Pancreas (tissue), 10 donors: ENCODE results near the gene SLFN12. TPM values are rescaled to one million over a fixed set of nuclear protein-coding genes. Genes with fewer than 3 reads are reported as not detected.
"Not testable (repeated sequence)": the region's sequence is repeated elsewhere in the genome, so short reads cannot be mapped to it uniquely, and the experiment has no call there.

Source experiments
- ATAC-seq, 4 donors: fragments of 200-7000 bp; cut with Tn5 transposase; one replicate each; pipeline versions ENCODE4 v1.8.0 to v1.9.1; 2020; ENCODE audit warnings: mild to moderate bottlenecking in 4 of 4, moderate library complexity in 4 of 4
- DNase-seq, 6 donors: peaks; one replicate each; pipeline ENCODE4 v3.0.0-alpha.2; 2020
- FAIRE-seq: peaks from 2 replicates; lab custom pipeline; 2012; peaks lifted over from hg19 to GRCh38; lab: Jason Lieb, UNC
- H3K27ac ChIP-seq, 4 donors: fragments of 200-600 bp; sonication (generic); 1 replicate in 3 of 4; 2 replicates in 1 of 4; pipeline versions ENCODE4 v1.5.0 to v1.8.0; 2020
- H3K27me3 ChIP-seq, 4 donors: fragments of 200-600 bp; one replicate each; pipeline ENCODE4 v1.8.0; 2021
- H3K36me3 ChIP-seq, 3 donors: fragments of 200-600 bp; sonication (generic) in 1 of 3; one replicate each; pipeline versions ENCODE4 v1.5.0 to v1.8.0; 2020 to 2021
- H3K4me1 ChIP-seq, 3 donors: fragments of 200-600 bp; one replicate each; pipeline ENCODE4 v1.8.0; 2021
- H3K4me3 ChIP-seq, 4 donors: fragments of 200-600 bp; sonication (generic) in 2 of 4; one replicate each; pipeline versions ENCODE4 v1.5.0 to v1.8.0; 2020 to 2021
- H3K9me3 ChIP-seq, 4 donors: fragments of 200-600 bp; one replicate each; pipeline ENCODE4 v1.8.0; 2021
- whole genome bisulfite sequencing, 2 donors: extraction: QIAGEN DNeasy Blood & Tissue Kit; methylation state at CpG; one replicate each; pipeline ENCODE4 v1.1.7; 2013; 5-methylcytosine and 5-hydroxymethylcytosine counted together
- intact Hi-C, 3 donors: fragments of 100-400 bp; cut with DNase I; formaldehyde crosslinking; loops; one replicate each; pipeline versions ENCODE4 v1.11.1 to v1.14.2; 2022
- polyA plus RNA-seq, 2 donors: library from polyadenylated mRNA; stranded (reverse); fragments of 200-250 nt; gene quantifications; one replicate each; pipeline ENCODE4 v1.2.3, GENCODE V29; 2013
- total RNA-seq, 6 donors: library from RNA; stranded (reverse); fragmentation: NEBNext Ultra II Directional in 4 of 6; extraction: Animal tissue kit (Norgen Biotek cat#: 25700) in 4 of 6; gene quantifications; one replicate each; pipeline versions ENCODE4 v1.2.1 to v1.2.4, GENCODE V29; 2021 to 2023
- TF ChIP-seq, protein P1 (sequence below), 4 donors: fragments of 200-600 bp; sonication (generic) in 3 of 4; IDR thresholded peaks; one replicate each; pipeline versions ENCODE4 v1.5.0 to v1.8.0; 2021; ENCODE audit warnings: antibody characterized with exemption in 4 of 4
- donor health status: healthy with polysubstance abuse.
- donor health status: DM: no; HTN: no; CAD: no; lungs with moderate emphysema.
- donor health status: DM: no; HTN: no; CAD: no.
- donor health status: control.
- donor health status: control.
- donor health status: Bipolar disorder and iron deficiency.
- donor health status: DM: yes; HTN: yes; CAD: no.
- donor health status: DM: no; HTN: no; CAD: no.
- donor health status: DM: no; HTN: no; CAD: no.
- donor health status: DM: yes; HTN: yes; CAD: no.

SLFN12 gene
- total and polyA plus RNA-seq, 8 donors, result 1.3 to 8.0 (median 1.9) TPM

DNA sequence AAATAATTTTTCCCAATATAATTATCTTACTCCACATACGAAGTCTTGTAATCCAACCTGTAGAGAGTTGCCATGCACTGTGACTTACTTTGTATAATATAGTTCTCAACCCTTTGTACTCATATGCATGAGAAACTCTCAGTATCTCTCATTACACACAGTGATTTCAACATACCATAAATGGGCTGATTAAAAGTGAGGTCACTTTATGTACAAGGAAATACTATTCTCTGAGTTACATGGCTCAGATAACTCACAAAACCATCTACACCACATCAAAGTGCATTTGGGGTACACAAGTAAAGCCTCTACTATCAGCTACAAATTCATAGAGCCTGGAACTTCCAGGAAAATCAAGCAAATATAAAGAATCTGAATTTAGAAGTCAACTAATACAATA, 27.9 kb downstream of the SLFN12 start:
- no peak overlapping the region for H3K4me3 ChIP-seq
- intact Hi-C loops, result no loop called here
- DNase-seq (no peak), ATAC-seq (no peak), FAIRE-seq (no peak)
- WGBS, 2 donors, result 68 to 71% methylated on average over 1 of the region's 1 CpG
- H3K36me3 ChIP-seq, result no peaks in the 10 kb centered on the region
- H3K4me1 ChIP-seq, result no peaks in the 10 kb centered on the region
- no peak overlapping the region for H3K27ac ChIP-seq
- no peaks in the 10 kb centered on the region for H3K9me3 ChIP-seq
- H3K27me3 ChIP-seq, result no peaks in the 10 kb centered on the region
- TF ChIP-seq, protein P1, sequence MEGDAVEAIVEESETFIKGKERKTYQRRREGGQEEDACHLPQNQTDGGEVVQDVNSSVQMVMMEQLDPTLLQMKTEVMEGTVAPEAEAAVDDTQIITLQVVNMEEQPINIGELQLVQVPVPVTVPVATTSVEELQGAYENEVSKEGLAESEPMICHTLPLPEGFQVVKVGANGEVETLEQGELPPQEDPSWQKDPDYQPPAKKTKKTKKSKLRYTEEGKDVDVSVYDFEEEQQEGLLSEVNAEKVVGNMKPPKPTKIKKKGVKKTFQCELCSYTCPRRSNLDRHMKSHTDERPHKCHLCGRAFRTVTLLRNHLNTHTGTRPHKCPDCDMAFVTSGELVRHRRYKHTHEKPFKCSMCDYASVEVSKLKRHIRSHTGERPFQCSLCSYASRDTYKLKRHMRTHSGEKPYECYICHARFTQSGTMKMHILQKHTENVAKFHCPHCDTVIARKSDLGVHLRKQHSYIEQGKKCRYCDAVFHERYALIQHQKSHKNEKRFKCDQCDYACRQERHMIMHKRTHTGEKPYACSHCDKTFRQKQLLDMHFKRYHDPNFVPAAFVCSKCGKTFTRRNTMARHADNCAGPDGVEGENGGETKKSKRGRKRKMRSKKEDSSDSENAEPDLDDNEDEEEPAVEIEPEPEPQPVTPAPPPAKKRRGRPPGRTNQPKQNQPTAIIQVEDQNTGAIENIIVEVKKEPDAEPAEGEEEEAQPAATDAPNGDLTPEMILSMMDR (IDR thresholded peaks at IDR 0.05), result no peak

DNA sequence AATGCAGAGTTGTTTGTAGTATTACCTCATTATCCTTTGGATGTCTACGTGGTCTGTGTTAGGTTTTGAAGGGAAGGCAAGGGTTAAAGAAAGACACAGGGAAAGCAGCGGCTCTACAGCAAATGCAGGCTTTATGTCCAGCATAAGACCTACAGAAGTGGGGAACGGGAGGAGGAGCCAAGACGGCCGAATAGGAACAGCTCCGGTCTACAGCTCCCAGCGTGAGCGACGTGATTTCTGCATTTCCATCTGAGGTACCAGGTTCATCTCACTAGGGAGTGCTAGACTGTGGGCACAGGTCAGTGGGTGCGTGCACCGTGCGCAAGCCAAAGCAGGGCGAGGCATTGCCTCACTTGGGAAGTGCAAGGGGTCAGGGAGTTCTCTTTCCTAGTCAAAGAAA, 38.5 kb downstream of the SLFN12 start:
- H3K27ac ChIP-seq, H3K36me3 ChIP-seq, H3K9me3 ChIP-seq, intact Hi-C loops, FAIRE-seq, H3K4me3 ChIP-seq, H3K27me3 ChIP-seq, DNase-seq, ATAC-seq, H3K4me1 ChIP-seq: not testable (repeated sequence)
- 78 to 88% methylated on average over 13 of the region's 13 CpGs for WGBS, 2 donors

DNA sequence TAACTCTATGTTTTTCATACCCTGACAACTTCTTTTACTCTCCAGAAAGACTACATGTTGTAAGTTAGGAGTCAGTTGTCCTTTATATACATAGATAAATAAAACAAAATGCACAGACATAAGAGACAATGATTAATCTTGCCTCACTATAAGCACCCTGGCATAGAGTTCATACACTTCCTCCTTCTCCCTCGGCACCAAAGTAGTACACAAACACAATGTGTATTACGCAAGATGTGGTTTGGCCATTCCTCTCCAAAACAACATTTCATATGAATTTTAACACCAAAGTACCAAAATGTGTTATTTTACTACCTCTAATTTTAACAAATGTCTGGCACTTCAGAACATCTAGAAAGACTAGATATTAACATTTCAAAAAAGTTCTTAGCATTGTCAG, 41.6 kb downstream of the SLFN12 start:
- Histone ChIP-seq H3K36me3 (no peaks in the 10 kb centered on the region), H3K27ac (no peak overlapping the region), H3K27me3 (no peaks in the 10 kb centered on the region), H3K4me3 (no peak overlapping the region), H3K4me1 (no peaks in the 10 kb centered on the region), H3K9me3 (no peaks in the 10 kb centered on the region)
- peak in 1 of 4 donors; percentile 49 for ATAC-seq
- TF ChIP-seq, protein P1 (IDR thresholded peaks at IDR 0.05), result no peak
- intact Hi-C loops, result no loop called here
- DNase-seq, result no peak
- no peak for FAIRE-seq
- 58 to 67% methylated on average over 2 of the region's 2 CpGs for WGBS, 2 donors

DNA sequence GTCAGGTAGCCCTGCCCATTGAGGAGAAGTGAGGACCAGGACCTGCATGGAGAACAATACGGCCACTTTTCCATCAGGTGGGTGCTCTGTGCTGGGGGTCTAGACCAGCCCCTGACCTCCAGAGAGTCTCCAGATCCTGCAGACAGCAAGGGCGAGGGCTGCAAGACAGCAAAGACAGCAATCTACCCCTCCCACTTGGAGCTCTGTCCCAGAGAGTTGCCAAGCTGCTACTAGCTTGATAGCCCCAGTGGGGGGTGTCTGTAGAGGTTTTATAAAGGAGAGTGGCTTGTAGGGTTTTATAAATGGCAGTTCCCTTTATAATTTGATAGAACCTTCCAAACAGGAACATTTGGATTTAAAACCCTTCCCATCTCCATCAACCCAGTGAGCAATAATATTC, 42.1 kb downstream of the SLFN12 start:
- Histone ChIP-seq H3K27ac (no peak overlapping the region), H3K9me3 (no peaks in the 10 kb centered on the region), H3K4me1 (no peaks in the 10 kb centered on the region), H3K27me3 (no peaks in the 10 kb centered on the region), H3K4me3 (no peak overlapping the region), H3K36me3 (no peaks in the 10 kb centered on the region)
- ATAC-seq (no peak), FAIRE-seq (no peak), DNase-seq (no peak)
- TF ChIP-seq, protein P1 (IDR thresholded peaks at IDR 0.05), result no peak
- intact Hi-C loops, result no loop called here
- whole genome bisulfite sequencing, 2 donors, result 63 to 70% methylated on average over 2 of the region's 2 CpGs

GRCh38 chr17:35387496-35387895, 44.8 kb downstream of the SLFN12 start:
- no peaks in the 10 kb centered on the region for H3K4me1 ChIP-seq
- H3K27me3 ChIP-seq, result no peaks in the 10 kb centered on the region
- ATAC-seq, result no peak
- no peak for DNase-seq
- no peak overlapping the region for H3K4me3 ChIP-seq
- no peaks in the 10 kb centered on the region for H3K9me3 ChIP-seq
- TF ChIP-seq, protein P1 (IDR thresholded peaks at IDR 0.05), result no peak
- no peak for FAIRE-seq
- intact Hi-C loops, result no loop called here
- H3K36me3 ChIP-seq, result no peaks in the 10 kb centered on the region
- no peak overlapping the region for H3K27ac ChIP-seq
